HG02571 (cell line): Measurements from ENCODE around the gene FAM131C.
"Not testable (repeated sequence)": the region's sequence is repeated elsewhere in the genome, so short reads cannot be mapped to it uniquely, and the experiment has no call there.

ENCODE experiments used
- ATAC-seq: cut with Tn5 transposase; IDR thresholded peaks from one replicate; pipeline ENCODE4 v1.9.1; 2021; ENCODE audit warnings: mild to moderate bottlenecking, moderate library complexity; ENCODE audit not compliant: unreplicated experiment

Gene FAM131C

DNA sequence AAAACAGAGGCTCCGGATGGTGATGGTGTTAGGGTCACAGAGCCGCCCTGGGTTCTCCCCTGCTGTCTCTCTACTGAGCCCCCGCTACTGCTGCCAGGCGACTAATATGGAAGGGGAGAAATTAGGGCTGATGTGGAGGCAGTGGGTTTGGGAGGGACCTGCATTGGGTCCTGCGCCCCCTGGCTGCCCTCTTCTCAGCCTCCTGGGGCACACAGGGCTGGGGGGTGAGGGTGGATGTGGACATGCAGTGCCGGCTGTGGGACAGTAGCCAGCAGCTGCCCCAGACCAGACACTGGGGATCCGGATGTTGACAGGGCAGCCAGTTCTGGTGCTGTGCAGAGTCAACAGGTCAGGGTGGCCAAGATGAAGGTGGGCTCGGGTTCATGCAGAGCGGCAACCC, 31.4 kb downstream of the FAM131C start:
- ATAC-seq: no peak

DNA sequence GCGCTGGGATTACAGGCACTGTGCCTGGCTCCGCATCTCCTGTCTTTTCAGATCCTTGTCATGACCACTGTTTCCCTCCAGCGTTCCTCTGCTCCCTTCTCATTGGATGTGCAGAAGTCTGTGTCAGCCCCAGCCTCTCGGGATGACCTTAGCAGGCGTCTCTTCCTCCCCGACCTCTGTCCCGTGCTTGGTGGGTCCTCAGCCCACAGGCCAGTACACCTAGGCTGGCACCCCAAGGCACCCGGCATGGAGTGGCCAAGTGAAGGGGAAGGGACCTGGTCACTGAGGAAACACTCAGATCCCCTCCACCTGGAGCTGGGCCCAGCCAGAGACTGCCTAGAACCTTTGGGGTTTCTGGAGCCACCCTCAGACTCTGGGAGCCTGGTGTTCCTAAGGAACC, 32.3 kb downstream of the FAM131C start:
- no peak for ATAC-seq

DNA sequence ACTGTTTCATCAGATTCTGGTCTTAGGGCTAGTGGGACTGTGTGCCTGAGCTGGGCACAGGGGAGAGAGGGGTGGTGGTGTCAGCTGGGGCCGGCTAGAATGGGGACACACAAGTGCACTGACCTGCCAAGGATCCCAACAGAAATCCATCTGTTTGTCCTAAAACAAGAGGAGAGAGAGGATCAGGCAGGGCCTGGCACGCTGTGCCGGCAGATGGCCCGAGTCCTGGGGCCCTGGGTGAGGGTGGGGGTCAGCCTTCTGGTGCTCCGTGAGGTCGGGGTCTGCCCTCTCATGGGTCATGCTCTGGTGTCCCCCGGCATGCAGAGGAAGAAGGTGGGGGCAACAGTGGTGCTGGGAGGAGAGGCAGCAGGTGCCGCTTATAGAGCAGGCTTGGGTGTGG, 33.6 kb downstream of the FAM131C start:
- ATAC-seq: not testable (repeated sequence)

DNA sequence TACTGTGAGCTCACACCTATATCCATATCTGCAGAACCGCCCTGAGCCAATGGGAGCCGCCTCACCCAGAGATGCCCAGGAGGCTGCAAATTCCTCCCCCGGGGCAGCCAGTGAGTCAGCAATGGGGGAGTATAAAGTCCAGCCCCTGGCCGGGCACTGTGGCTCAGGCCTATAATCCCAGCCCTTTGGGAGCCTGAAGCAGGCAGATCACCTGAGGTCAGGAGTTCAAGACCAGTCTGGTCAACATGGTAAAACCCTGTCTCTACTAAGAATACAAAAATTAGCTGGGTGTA, 34.9 kb downstream of the FAM131C start:
- ATAC-seq: no peak

DNA sequence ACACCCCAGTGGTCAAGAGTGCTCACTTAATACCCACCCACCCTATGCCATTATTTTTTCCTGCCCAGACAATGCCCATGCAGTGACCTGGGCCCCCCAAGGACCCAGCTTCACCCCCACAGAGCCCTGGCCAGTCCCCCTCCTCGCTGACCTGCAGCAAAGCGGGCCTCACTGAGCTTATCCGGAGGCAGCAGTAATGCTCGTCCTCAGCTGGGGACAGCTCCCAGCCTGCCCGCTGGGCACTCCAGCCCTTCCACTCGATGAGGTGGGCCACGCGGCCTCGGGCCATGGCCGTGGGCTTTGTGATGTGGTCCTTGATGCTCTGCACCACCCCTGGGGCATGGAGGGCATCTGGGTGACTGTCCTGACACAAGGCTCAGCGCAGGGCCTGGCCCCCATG, 37.0 kb downstream of the FAM131C start:
- ATAC-seq: not testable (repeated sequence)

DNA sequence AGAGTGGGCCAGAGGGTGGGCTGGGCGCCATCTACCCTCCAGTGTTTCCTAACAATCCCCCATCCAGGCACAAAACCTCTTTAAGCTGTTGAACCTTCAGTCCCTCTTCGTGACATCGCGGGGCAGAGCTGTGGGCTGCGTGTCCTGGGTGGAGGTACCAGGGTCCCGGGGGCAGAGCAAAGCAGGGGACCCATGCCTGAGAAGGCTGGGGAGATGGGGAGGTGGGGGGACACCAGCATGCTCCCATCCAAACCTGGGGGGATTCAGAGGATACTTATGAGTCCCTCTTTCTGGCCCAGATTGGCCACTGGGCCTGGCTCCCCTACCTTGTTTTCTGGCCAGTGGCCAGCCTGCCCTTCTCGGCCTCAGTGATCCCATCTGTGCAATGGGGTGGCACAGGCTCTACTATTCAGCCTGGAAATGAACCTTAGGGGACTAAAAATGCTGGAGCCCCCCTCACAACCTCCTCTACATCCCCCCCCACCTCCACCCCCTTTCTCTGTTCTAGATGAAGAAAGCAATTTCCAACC, 40.3 kb downstream of the FAM131C start:
- not testable (repeated sequence) for ATAC-seq

DNA sequence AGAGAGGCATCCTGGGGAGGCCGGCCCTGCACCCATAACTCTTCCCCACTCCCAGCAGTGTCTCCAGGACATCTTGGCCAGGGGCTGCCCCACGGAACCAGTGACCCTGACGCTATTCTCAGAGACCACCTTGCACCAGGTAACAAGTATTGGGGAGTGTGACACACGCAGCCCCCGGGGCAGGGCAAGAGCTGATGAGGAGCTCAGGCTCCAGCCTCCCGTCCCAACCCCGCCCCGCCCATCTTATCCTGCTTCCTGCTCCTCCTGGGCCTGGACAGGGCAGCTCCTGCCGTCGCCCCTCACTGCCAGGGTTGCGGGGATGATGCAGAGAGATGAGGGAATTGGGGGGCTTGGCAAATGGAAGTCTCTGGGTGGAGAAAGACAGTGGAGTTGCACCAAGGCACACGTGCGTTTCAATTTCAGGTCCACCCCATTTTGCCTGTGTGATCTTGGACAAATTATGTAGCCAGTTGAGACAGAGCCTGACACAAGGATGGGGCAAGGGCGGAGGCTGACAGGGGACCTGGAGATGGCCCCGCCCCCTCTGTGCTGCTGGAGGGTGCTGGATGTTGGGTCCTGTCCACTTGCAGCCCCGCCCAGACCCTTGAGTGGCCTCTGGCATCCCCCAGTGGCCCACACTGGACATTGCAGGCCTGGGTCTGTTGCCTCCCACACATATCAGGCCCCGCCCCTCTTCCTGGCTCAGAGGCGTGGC, 40.9 kb downstream of the FAM131C start:
- no peak for ATAC-seq

DNA sequence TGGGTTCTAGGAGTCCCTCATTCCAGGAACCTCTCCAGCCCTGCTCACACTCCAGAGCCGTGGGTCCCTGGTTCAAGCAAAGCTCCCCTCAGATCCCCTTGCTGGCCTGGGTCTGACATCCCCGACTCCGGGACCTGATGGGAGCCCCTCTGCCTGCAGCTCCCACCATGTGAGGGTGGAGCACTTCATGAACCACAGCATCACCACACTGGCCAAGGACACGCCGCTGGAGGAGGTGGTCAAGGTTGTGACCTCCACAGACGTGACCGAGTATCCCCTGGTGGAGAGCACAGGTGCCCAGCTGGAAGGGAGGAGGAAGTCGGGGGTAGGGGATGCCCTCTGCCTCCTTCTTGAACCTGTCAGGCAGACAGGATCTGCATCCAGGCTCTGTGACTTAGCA, 41.9 kb downstream of the FAM131C start:
- no peak for ATAC-seq

DNA sequence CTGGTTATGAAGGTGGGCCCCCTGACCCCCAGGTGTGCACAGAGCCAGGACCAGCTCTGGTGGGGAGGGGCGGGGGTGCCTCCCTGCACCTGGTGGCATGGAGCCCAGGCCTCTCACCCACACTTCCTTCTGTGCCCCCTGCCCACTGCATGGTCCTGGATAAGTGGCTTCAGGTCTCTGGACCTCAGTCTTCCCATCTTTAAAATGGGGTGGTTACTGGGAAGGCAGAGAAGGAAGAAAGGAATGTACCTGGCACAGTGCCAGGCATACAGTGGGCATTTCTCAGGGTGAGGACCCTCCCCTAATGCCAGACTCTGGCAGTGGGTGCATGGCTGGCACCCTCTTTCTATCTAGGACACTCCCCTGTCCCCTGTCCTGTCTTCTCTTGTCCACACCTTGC, 44.2 kb downstream of the FAM131C start:
- no peak for ATAC-seq

DNA sequence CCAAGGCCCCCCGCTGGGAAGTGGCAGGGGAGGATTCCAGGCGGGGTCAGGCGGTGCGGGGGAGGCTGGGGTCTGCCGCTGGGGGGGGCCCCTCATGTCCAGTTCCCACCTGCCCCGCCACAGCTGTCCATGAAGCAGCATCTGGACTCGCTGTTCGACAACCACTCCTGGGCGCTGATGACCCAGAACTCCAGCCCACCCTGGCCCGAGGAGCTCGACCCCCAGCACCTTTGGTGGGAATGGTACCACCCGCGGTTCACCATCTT, 44.5 kb downstream of the FAM131C start:
- ATAC-seq: not testable (repeated sequence)

DNA sequence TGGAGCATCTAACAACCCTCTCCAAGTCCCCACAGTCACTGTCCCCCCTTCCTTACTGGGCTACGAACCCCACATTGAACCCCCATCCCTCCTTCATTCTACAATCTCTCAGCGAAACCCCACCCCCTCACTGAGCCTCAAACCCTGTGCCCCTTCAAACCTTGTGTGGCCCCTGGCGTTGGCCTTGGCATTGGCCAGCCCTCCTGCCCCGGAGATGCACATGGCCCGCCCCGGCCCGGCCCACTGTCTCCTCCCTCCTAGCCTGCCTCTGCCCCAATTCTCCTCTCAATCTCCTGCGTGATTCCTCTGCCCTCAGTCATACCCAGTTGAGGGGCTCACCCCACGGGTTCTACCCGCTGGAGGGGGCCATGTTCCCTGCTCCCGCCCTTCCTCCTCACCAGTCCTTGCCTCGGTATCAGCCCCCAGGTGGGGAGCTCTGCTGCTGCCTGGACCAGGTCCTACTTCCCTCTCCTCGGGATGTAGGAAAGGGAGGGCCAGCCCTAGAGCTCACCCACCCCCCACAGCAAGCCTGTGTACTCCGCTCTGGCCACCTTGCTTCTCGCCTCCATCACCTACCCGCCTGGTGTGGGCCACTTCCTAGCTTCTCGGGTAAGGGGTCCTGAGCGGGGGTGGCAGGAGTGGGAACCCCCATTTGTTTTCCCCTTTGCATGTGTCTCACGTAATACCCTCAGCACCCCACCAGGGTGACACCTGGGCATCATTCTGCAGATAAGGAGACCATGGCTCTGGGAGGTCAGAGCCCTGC, 45.0 kb downstream of the FAM131C start:
- ATAC-seq: no peak

DNA sequence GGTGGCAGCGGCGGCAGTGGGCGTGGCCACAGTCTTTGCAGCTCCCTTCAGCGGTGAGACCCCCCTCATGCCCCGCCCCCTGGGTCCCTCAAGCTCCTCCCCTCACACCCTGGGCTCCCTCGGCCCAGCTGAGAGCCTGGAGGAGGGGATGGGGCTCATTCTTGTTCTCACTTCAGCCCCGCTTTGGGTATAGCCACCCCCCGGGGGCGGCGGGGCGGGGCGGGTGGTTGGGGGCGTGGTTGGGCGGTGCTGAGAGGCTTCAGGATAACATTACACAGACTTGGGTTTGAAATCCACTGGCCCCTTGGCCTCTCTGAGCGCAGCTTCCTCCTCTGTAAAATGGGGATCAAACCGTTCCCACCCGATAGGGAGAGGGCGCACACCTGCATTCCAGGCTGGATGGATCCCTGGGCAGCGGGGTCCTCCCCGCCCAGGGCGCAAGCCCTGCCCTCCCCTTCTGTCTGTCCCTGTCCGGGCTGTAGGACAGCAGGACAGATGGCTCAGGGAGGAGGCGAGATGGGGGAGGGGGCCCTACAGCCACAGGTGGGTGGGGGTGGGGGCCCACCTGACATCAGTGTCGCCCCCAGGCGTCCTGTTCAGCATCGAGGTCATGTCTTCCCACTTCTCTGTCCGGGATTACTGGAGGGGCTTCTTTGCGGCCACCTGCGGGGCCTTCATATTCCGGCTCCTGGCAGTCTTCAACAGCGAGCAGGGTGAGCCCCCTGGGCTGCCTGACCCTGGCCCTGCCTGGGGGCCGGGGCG, 46.5 kb downstream of the FAM131C start:
- no peak for ATAC-seq

DNA sequence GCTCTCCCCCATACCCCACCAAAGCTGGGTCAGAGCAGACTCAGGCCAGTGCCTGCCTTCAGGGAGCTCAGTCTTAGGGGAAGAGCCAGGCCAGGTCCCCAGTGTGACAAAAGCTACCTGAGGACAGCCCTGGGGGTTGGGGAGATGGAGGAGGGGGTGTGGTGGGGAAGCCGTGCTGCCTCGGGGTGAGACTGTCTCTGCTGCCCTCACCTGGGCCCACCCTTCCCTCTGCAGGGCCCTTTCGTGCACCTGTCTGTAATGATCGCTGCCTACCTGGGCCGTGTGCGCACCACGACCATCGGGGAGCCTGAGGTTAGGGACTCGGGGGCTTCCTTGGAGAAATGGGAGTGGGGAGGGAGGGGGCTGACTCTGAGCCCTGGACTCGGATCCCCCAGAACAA, 47.1 kb downstream of the FAM131C start:
- not testable (repeated sequence) for ATAC-seq

DNA sequence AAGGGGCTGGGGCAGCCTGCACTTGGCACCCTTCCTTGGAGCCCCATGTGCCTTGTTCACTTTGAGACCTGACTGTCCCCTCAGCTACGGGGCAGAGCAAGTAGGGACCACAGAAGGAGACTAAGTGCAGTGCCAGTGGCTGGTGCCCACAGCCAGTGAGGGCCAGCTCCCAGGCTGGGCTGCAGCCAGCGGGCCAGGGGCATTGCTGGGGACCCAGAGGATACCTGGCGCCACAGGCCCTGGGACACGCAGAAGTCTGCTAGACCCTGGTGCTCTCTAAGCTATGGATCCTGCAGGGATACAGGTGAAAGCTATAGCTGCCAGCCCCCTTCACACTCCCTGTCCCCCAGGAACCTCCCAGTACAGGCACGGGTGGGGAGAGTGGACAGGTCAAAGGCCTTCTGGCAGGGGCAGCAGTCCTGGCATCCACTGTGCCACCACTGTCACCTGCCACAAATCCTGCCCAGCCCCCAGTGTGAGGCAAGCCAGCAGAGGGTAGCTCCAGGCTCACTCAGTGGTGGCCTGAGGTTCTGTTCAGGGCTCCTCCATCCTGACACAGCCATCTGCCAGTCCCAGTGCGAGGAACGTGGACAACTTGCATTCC, 50.3 kb downstream of the FAM131C start:
- no peak for ATAC-seq

DNA sequence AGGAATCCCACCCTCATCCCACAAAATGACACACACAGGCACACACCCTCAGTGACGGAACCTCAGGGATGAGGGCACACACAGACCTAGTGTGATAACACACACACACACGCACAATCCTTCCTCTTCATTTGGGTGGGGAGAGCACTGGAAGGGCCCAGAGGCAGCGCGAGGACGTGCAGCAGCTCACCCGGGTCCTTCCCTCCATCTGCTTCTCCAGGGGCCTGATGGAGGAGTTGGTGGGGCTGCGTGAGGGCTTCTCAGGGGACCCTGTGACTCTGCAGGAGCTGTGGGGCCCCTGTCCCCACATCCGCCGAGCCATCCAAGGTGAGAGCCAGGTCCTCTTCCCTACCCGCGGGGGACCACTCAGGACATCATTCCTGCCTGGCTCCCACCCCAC, 51.1 kb downstream of the FAM131C start:
- ATAC-seq: no peak

DNA sequence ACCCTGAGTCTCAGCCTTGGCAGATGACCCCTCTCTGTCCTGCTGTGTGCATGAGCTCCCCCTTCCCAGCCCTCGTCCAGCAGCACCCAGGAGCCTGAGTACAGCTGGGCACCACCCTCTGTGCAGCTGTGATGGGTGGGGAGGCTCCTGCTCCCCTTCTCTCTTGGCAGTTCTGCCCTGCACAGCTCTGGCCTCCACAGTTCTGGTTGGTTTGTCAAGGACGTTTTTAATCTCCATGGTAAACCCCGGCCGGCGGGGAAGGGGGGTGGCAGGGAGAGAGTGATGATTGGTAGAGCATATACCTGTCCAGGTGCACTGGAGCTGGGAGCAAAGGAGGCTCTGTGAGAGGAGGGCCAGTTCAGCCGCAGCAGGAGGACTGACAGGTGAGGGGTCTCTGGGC, 51.8 kb downstream of the FAM131C start, which contains the start of gene CLCNKA:
TSS of gene CLCNKA (plus strand) at position 356 of the 400 bp plus-strand sequence. CDS start 584 bp downstream, outside the sequence.
- no peak for ATAC-seq

DNA sequence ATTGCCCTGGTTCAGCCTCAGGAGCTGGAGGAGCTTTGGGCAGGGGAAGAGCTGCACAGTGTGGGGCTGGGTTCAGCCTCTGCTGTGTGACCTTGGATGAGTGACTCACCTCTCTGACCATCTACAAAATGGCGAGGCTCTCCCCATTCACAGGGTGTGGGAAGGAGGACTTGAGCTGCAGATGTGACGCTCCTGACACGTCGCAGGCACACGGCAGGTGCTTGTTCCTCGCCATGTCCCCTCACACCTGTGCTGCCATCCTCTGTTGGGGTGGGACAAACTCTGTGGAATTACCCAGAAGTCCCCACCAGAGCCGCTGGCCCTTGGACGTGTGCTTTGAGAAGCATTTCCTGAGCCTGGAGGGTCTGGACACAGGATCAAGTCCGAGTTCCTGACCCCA, 52.6 kb downstream of the FAM131C start:
- not testable (repeated sequence) for ATAC-seq

DNA sequence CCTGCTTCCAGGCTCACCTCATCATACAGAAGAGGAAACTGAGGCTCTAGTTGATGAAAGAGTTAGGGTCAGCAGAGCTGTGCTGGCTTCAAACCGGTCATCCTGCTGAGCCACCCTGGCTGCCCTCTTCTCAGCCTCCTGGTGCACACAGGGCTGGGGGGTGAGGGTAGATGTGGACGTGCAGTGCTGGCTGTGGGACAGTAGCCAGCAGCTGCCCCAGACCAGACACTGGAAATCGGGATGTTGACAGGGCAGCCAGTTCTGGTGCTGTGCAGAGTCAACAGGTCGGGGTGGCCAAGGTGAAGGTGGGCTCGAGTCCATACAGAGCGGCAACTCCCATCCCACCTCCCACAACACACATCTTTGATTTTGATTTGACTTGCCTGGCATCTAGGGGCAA, 53.1 kb downstream of the FAM131C start:
- no peak for ATAC-seq

DNA sequence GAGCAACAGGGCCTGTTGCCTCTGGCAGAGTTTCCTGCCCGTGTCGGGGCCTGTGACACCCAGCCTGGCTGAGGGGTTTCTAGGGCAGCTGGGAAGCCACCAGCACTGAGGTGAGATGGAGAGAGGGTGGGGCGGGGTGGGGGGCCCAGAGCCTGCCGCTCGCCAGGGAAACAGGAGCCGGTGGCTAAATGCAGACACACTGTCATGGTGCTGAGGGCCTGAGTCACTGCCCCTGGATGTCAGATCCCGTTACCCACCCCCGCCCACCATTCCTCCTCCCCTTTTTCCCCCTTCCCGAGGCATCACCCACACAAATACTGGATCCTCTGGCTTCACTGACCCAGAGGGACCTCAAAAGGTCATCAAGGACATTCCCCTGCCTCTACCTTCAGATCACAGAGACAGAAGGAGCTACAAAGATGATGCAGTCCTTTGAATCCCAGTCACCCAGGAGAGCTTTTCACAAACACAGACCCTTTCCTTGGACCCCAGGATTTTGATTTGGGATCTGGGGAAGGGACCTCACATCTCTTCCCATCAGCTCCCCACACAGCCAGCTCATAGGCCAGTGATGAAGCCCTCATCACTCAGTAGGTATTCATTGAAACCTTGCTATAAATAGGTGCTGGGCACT, 53.7 kb downstream of the FAM131C start:
- no peak for ATAC-seq

DNA sequence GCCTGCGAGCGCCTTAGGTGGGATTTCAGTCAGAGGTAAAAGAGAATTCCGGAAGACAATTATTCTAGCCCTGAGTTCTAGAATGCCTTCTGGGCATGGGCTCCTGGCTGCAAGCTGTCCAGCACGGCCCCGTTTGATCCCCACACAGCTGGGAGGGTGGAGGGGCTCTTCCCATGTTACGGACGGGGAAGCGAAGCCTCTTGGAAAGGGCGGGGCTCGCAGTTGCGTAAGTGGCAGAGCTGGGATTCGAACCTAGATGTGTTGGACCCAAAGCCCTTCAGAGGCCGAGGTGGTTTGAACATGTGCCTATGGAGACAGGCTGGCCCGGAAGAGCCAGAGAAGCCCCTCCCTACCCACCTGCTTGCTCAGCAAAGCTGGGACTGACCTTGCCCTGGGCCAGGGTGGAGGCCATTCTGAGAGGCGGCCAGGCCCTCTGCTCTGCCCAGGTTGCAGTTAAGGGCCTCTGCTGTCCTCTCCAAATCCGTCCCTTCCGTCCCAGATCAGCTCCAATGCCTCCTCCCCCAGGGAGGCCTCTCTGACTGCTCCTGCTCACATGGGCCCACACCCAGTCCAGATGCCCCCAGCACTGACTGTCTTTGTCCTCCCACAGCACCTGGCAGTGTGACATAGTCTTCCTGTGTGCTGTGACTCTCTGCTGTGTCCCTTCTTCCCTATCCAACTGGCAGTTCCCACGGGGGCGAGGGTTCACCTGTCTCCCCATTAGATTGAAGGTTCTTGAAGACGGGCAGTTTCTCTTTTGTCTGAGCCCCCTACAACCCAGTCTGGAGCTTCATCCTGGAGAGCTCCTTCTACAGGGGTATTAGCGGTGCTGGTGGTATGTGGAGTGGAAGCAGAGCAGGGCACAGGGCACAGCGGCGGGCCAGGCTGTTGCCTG, 54.5 kb downstream of the FAM131C start:
- no peak for ATAC-seq
